Left colon (tissue), 2 donors: ENCODE measurements around the gene S100A16. TPM values are rescaled to one million over a fixed set of nuclear protein-coding genes. Genes with fewer than 3 reads are reported as not detected.

Experiments used
- ATAC-seq: fragments of 200-7000 bp; cut with Tn5 transposase; one replicate; pipeline ENCODE4 v1.9.1; 2020; ENCODE audit warnings: mild to moderate bottlenecking, moderate library complexity
- DNase-seq, 2 donors: peaks; one replicate each; pipeline ENCODE4 v3.0.0-alpha.2; 2020
- intact Hi-C, 2 donors: fragments of 100-400 bp; cut with DNase I in 1 of 2; cut with micrococcal nuclease in 1 of 2; formaldehyde crosslinking; loops; one replicate each; pipeline versions ENCODE4 v1.11.2 to v1.14.0; 2022; cut with DNase I, micrococcal nuclease
- long read RNA-seq: library from polyadenylated mRNA; unstranded; transcript quantifications from one replicate; pipeline ENCODE4 v2.0.0, GENCODE V29; 2021
- total RNA-seq, 2 donors: library from RNA; stranded (reverse); fragmentation: NEBNext Ultra II Directional; extraction: Animal tissue kit (Norgen Biotek cat#: 25700); gene quantifications; one replicate each; pipeline ENCODE4 v1.2.1, GENCODE V29; 2021
- donor health status: DM: no; HTN: no; CAD: no.
- donor health status: DM: yes; HTN: yes; CAD: no.

S100A16 gene, protein sequence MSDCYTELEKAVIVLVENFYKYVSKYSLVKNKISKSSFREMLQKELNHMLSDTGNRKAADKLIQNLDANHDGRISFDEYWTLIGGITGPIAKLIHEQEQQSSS
- total RNA-seq, result 100 to 1,000 TPM; 191 to 231 TPM
- long read RNA-seq, transcript S100A16-203 (3 exons, 956 nt), result minor isoform, 9 of 262 reads
- long read RNA-seq, transcript S100A16-204 (3 exons, 1,118 nt), result major isoform, 229 of 262 reads
- long read RNA-seq, partial matches to known transcripts, result 17 of 262 reads
- long read RNA-seq, other reads (novel, unspliced or antisense), result 6 of 262 reads

- intact Hi-C loops, result no loop called here
- ATAC-seq (peak; percentile 63), DNase-seq (peak; percentile 88 to 93)
These were observed at the start of gene S100A16 for GRCh38 chr1:153612755-153613331. Gene S100A16 (minus strand): TSS chr1:153613137. CDS start chr1:153608151, 4,986 bp downstream.

DNA sequence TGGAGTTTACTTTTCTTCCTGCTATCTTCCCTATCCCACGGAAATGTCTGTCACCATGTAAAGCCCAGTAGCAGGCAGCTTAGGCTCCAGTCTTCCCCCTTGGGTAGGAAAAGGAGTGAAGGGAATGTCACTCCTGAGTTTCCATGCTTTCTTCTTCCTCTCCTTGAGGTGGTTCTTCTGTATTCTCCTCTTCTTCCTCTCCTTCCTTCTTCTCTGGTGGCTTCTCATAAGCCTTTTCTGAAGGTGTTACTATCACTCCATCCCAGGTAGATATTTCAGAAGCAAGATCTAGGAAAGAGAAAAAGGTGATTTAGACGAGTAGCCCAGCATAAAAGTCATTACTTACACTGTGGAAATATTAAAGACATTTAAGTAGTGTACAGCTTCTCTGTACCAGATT, 49.3 kb upstream of the S100A16 start:
- DNase-seq (no peak), ATAC-seq (no peak)
- intact Hi-C loops, result no loop called here

DNA sequence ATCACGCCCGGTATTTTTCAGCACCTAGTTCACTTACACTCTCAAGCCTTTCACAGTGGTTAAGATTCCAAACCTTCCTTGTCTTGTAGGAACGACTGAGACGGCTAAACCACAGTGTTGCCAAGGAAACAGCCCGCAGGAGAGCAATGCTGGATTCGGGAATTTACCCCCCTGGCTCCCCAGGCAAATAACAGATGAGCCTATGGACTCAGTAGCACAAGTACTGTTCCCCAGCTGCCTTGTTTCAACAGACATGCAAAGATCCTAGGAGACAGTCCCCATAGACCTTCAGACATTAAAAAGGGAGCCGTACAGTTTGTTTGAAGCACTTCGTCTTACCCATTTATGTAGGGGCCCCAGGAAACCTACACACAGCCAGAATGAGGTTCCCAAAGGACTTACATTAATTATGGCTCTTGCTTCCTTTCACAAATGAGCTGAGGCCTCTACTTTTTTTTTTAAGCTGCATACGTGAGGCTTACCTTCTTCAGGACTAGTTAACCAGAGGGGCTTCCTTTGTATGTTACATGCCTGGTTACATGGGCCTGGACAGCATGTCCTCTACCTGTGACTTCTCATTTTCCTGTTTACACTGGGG, 48.3 kb upstream of the S100A16 start:
- DNase-seq (no peak), ATAC-seq (no peak)
- intact Hi-C loops, result no loop called here

DNA sequence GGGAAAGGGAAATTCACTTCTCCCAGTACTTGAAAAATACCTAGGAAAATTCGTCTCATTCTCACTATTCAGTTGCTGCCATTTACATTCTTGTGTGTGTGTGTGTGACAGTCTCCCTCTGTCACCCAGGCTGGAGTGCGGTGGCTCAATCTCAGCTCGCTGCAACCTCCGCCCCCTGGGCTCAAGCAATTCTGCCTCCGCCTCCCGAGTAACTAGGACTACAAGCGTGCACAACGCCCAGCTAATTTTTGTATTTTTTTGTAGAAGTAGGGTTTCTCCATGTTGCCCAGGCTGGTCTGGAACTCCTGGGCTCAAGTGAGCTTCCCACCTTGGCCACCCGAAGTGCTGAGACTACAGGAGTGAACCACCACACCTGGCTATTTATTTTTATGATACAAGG, 46.7 kb upstream of the S100A16 start:
- no peak for ATAC-seq
- intact Hi-C loops, result no loop called here
- DNase-seq, result no peak

- DNase-seq, result no peak
- intact Hi-C loops, result no loop called here
- peak; percentile 5 for ATAC-seq
These were observed 46.2 kb upstream of the S100A16 start for GRCh38 chr1:153659175-153659534.

DNA sequence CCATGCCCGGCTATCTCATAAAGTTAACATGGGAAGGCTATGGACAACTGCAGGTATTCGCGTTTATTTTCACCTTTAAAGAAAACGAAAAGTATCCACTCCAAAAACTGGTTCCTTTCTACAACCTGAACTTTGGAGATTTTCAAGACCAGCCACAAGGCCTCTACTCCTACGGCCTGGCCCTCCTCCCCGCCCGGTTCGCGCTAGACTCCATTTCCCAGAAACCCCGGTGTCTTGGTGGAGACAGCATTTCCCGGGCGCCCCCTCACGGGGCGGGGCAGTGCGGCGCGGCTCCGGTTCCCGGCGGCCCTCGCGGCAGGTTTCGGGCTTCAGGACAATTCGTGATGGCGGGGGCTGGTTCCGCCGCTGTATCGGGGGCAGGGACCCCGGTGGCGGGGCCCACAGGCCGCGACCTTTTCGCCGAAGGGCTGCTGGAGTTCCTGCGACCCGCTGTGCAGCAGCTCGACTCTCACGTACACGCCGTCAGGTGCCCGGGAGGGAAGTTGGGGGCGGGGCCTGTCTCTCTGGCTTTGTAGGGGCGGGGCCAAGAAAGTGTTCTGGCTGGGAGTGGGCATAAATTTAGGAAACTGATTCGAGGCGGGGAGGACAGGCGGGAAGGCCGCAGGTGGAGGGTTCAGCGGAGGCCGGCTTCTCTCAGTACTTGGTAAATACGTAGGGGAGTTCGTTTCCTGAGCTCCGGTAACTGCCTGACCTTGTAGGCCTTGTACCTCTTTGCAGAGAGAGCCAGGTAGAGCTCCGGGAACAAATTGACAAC, 45.6 kb upstream of the S100A16 start, which contains the start of gene SNAPIN:
Gene SNAPIN (plus strand): TSS at position 304 of the 775 bp plus-strand sequence. CDS start 41 bp downstream, at position 345.
- intact Hi-C loops, result no loop called here
- DNase-seq (peak; percentile 93 to 94), ATAC-seq (peak; percentile 96)

DNA sequence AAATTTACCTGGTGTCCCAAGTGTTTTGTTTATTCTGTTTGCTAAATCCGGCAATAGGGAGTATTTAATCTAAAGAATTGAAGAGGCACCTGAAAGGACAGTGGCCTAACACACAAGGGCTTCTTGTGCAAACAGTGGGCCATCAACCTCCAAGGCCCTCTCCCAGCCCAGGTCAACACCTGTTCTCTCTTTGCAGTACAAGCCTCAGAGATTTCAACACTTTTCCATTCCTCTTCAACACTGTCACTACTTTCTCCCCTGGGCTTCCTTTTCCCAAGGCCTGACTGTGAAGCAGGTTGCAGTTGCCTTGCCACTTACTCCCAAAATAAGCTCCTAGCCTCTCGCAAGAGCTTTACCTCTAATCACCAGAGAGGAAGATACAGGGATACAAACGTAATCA, 42.4 kb upstream of the S100A16 start:
- ATAC-seq, result no peak
- no peak for DNase-seq
- intact Hi-C loops, result no loop called here

- ATAC-seq (peak; percentile 64), DNase-seq (no peak)
- intact Hi-C loops, result no loop called here
These were observed 40.0 kb upstream of the S100A16 start for GRCh38 chr1:153652805-153653500.

- no peak for ATAC-seq
- no peak for DNase-seq
- intact Hi-C loops, result no loop called here
These were observed 38.8 kb upstream of the S100A16 start for GRCh38 chr1:153651771-153652170.

DNA sequence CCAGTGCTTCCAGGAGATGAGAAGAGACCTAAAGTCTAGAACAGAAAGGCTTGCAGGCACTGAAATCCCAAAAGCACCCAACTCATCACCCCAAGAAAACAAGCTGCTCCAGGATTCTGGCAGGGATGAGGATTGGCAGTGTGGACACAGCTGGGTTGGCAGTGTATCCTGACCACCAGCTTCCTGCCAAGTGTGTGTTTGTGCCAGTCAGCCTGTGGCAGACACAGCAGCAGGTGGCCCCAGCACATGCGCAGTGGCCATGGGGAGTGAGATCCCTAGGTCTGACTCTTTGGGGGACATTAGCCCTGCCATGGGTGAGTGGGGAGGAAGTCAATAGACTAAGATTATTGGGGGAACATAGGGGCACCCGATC, 36.9 kb upstream of the S100A16 start:
- intact Hi-C loops, result no loop called here
- no peak for DNase-seq
- ATAC-seq, result peak; percentile 34

- ATAC-seq (peak; percentile 8), DNase-seq (no peak)
- intact Hi-C loops, result no loop called here
These were observed 36.4 kb upstream of the S100A16 start for GRCh38 chr1:153649137-153649862.

DNA sequence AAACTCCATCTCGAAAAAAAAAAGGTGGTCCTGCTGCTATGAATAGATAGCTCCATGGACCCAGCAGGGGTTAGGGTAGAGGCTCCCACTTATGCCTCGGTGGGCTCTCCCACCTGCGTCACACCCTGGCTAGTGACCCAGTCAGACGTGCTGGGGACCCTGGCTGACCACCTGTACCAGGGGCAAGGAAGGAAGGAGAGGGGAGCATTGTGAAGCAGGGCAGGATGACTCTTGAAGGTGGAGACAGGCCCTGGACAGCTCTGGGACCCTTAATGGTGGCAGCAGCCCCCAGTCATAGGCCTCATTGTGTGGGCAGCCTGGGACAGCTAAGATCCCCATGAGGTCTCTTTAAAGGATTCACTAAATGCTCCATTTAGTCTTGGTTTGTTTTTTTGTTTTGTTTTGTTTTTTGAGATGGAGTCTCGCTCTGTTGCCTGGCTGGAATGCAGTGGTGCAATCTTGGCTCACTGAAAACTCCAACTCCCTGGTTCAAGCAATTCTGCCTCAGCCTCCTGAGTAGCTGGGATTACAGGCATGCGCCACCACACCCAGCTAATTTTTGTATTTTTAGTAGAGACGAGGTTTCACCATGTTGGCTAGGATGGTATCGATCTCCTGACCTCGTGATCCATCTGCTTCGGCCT, 35.2 kb upstream of the S100A16 start:
- peak; percentile 12 for ATAC-seq
- no peak for DNase-seq
- intact Hi-C loops, result no loop called here

- intact Hi-C loops, result no loop called here
- ATAC-seq (peak; percentile 24), DNase-seq (no peak)
These were observed 34.4 kb upstream of the S100A16 start for GRCh38 chr1:153647346-153647714.

DNA sequence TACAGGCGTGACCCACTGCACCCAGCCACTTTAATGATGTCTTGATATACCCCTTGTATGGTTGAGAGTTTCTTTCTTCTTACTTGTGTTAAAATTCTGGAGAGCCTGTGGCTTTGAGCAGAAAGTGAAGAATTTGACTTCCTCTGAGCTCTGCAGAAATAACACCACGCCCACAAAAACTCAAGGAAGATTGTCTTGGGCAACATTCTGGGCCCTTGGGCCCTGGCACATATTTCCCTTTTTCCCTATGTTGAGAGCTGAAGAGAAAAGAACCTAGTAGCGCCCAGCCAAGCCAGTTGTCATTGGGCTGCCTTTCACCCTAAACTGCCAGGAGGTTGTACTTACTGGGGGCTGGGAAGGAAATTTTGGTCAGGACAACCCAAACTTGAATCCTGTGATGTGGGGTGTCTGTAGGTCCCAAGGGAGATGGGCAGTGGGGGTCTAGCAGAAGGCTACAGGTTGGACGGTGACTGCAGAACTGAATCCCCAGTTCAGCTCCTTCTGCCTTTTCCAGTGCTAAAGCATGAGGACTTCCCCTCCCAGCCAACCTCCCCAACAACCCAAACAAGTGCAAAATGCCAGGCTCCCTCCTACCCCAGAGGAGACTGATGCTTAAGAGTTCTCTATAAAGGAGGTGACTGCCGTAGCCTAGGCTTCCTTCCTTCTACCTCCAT, 33.9 kb upstream of the S100A16 start:
- peak; percentile 13 for ATAC-seq
- intact Hi-C loops, result no loop called here
- no peak for DNase-seq

DNA sequence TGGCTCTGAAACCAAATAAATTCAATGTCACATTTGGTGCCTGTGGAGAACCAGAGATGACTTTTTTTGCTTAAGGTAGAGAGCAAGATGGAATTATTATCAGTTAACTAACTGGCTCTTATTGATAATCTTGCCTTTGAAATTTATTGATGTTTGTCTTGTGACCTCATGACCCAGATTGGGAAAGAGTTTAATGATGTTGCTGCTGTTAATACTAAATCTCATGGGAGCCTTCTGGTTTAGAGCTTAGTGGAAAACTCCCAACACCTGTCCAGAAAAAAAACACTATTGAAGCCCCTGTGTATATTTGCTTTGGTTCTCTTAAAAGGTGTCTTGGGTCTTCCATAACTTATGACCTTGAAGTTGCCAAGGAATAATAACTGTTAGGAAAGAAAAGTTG, 30.9 kb upstream of the S100A16 start:
- intact Hi-C loops, result no loop called here
- ATAC-seq (no peak), DNase-seq (no peak)

DNA sequence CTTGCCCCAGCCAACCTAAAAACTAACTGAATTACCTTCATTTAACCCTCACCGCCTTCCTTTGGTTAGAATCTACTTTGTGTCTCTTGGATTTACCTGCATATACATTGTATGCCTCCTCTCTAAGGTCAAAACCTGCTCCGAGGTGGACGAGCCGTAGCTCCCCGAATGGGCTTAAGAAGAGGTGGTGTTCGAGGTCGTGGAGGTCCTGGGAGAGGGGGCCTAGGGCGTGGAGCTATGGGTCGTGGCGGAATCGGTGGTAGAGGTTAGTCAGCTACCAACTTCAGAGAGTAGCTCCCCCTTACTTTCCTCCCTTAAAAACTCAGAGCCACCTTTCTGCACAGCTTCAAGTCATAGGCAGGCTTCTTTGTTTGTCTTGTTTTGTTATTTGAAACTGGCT, 30.2 kb upstream of the S100A16 start:
- no peak for DNase-seq
- ATAC-seq, result no peak
- intact Hi-C loops, result no loop called here

- ATAC-seq (no peak), DNase-seq (no peak)
- intact Hi-C loops, result no loop called here
These were observed 29.2 kb upstream of the S100A16 start for GRCh38 chr1:153642161-153642560.

- intact Hi-C loops, result no loop called here
- ATAC-seq, result no peak
- no peak for DNase-seq
These were observed 27.9 kb upstream of the S100A16 start for GRCh38 chr1:153640861-153641260.
